Parathyroid adenoma (tissue), 2 donors: ENCODE data around the gene SLC27A2.
"Not testable (repeated sequence)": the region's sequence is repeated elsewhere in the genome, so short reads cannot be mapped to it uniquely, and the experiment has no call there.

Source experiments
- H2AFZ ChIP-seq: fragments of 300-600 bp; sonication (generic); one replicate; pipeline ENCODE4 v1.7.0; 2017; ENCODE audit warnings: antibody characterized with exemption, mild to moderate bottlenecking
- H3K27ac ChIP-seq: fragments of 300-600 bp; sonication (generic); one replicate; pipeline ENCODE4 v1.7.0; 2017
- H3K27me3 ChIP-seq: fragments of 300-600 bp; sonication (generic); one replicate; pipeline ENCODE4 v1.7.0; 2017; ENCODE audit warnings: low read length; ENCODE audit not compliant: control insufficient read depth, insufficient read depth
- H3K36me3 ChIP-seq: fragments of 300-600 bp; sonication (generic); one replicate; pipeline ENCODE4 v1.7.0; 2017; ENCODE audit warnings: low read length; ENCODE audit not compliant: control insufficient read depth, insufficient read depth
- H3K4me1 ChIP-seq: fragments of 300-600 bp; sonication (generic); one replicate; pipeline ENCODE4 v1.7.0; 2017; ENCODE audit warnings: control low read depth
- H3K4me2 ChIP-seq: fragments of 300-600 bp; sonication (generic); one replicate; pipeline ENCODE4 v1.7.0; 2017; ENCODE audit warnings: low read length
- H3K4me3 ChIP-seq: fragments of 300-600 bp; sonication (generic); one replicate; pipeline ENCODE4 v1.7.0; 2017; ENCODE audit warnings: low read depth, low read length
- H3K79me2 ChIP-seq: fragments of 300-600 bp; sonication (generic); one replicate; pipeline ENCODE4 v1.7.0; 2017; ENCODE audit warnings: control low read depth
- H3K9ac ChIP-seq: fragments of 300-600 bp; sonication (generic); one replicate; pipeline ENCODE4 v1.7.0; 2017; ENCODE audit warnings: mild to moderate bottlenecking
- H3K9me3 ChIP-seq: fragments of 300-600 bp; sonication (generic); one replicate; pipeline ENCODE4 v1.7.0; 2017; ENCODE audit warnings: low read length; ENCODE audit not compliant: control insufficient read depth
- CTCF ChIP-seq: fragments of 300-600 bp; sonication (generic); IDR thresholded peaks from one replicate; pipeline ENCODE4 v1.7.0; 2017; ENCODE audit warnings: antibody characterized with exemption, mild to moderate bottlenecking
- donor health status: primary hyperparathyroidism.

The SLC27A2 gene

GRCh38 chr15:50148362-50148963, 33.5 kb upstream of the SLC27A2 start:
- H3K4me1 ChIP-seq = no peaks in the 10 kb centered on the region
- H3K79me2 ChIP-seq = no peaks in the 10 kb centered on the region
- H3K9me3 ChIP-seq = no peaks in the 10 kb centered on the region
- H2AFZ ChIP-seq = no peak overlapping the region
- TF ChIP-seq CTCF = no peak
- no peaks in the 10 kb centered on the region for H3K27me3 ChIP-seq
- no peak overlapping the region for H3K9ac ChIP-seq
- H3K36me3 ChIP-seq = no peaks in the 10 kb centered on the region
- no peak overlapping the region for H3K4me2 ChIP-seq
- H3K27ac ChIP-seq = no peak overlapping the region
- no peak overlapping the region for H3K4me3 ChIP-seq

- Histone ChIP-seq H3K4me3 (no peak overlapping the region), H3K27ac (no peak overlapping the region), H2AFZ (no peak overlapping the region), H3K4me2 (no peak overlapping the region), H3K4me1 (no peaks in the 10 kb centered on the region), H3K79me2 (no peaks in the 10 kb centered on the region), H3K9ac (no peak overlapping the region), H3K36me3 (no peaks in the 10 kb centered on the region), H3K9me3 (no peaks in the 10 kb centered on the region), H3K27me3 (no peaks in the 10 kb centered on the region)
- TF ChIP-seq CTCF = no peak
Observed at GRCh38 chr15:50149090-50149489, 32.9 kb upstream of the SLC27A2 start.

- Histone ChIP-seq H2AFZ (no peak overlapping the region), H3K4me2 (no peak overlapping the region), H3K79me2 (no peaks in the 10 kb centered on the region), H3K9me3 (no peaks in the 10 kb centered on the region), H3K36me3 (no peaks in the 10 kb centered on the region), H3K27ac (no peak overlapping the region), H3K27me3 (no peaks in the 10 kb centered on the region), H3K9ac (no peak overlapping the region), H3K4me3 (no peak overlapping the region), H3K4me1 (no peaks in the 10 kb centered on the region)
- TF ChIP-seq CTCF = no peak
Observed at GRCh38 chr15:50150349-50150748, 31.6 kb upstream of the SLC27A2 start.

GRCh38 chr15:50150851-50151250, 31.1 kb upstream of the SLC27A2 start:
- H3K27ac ChIP-seq = no peak overlapping the region
- no peaks in the 10 kb centered on the region for H3K36me3 ChIP-seq
- no peaks in the 10 kb centered on the region for H3K9me3 ChIP-seq
- H3K9ac ChIP-seq = no peak overlapping the region
- H2AFZ ChIP-seq = no peak overlapping the region
- H3K4me3 ChIP-seq = no peak overlapping the region
- no peak overlapping the region for H3K4me2 ChIP-seq
- H3K27me3 ChIP-seq = no peaks in the 10 kb centered on the region
- no peaks in the 10 kb centered on the region for H3K79me2 ChIP-seq
- no peaks in the 10 kb centered on the region for H3K4me1 ChIP-seq
- TF ChIP-seq CTCF = no peak

- Histone ChIP-seq H3K27me3 (no peaks in the 10 kb centered on the region), H3K79me2 (no peaks in the 10 kb centered on the region), H3K27ac (no peak overlapping the region), H3K4me1 (no peaks in the 10 kb centered on the region), H2AFZ (no peak overlapping the region), H3K4me2 (no peak overlapping the region), H3K9ac (no peak overlapping the region), H3K36me3 (no peaks in the 10 kb centered on the region), H3K4me3 (no peak overlapping the region), H3K9me3 (no peaks in the 10 kb centered on the region)
- no peak for TF ChIP-seq CTCF
Observed at GRCh38 chr15:50151476-50151875, 30.5 kb upstream of the SLC27A2 start.

GRCh38 chr15:50158236-50158635, 23.8 kb upstream of the SLC27A2 start:
- H3K4me1 ChIP-seq, H3K27ac ChIP-seq, H3K9ac ChIP-seq, H3K9me3 ChIP-seq, H3K79me2 ChIP-seq, H3K27me3 ChIP-seq, H3K4me2 ChIP-seq, H3K36me3 ChIP-seq, H3K4me3 ChIP-seq, H2AFZ ChIP-seq: not testable (repeated sequence)
